HG03280 (cell line): Measurements from ENCODE around the gene XCR1.
"Not testable (repeated sequence)": the region's sequence is repeated elsewhere in the genome, so short reads cannot be mapped to it uniquely, and the experiment has no call there.

Experiments used
- ATAC-seq: cut with Tn5 transposase; IDR thresholded peaks from one replicate; pipeline ENCODE4 v1.9.1; 2021; ENCODE audit warnings: mild to moderate bottlenecking, moderate library complexity; ENCODE audit not compliant: unreplicated experiment

Gene XCR1, protein sequence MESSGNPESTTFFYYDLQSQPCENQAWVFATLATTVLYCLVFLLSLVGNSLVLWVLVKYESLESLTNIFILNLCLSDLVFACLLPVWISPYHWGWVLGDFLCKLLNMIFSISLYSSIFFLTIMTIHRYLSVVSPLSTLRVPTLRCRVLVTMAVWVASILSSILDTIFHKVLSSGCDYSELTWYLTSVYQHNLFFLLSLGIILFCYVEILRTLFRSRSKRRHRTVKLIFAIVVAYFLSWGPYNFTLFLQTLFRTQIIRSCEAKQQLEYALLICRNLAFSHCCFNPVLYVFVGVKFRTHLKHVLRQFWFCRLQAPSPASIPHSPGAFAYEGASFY

GRCh38 chr3:46027021-46027705 lies at the start of gene XCR1:
XCR1 (minus strand) TSS chr3:46027483; CDS start chr3:46021947, 5,536 bp downstream.
- ATAC-seq, result no peak

GRCh38 chr3:46076606-46077005 lies 49.3 kb upstream of the XCR1 start:
- no peak for ATAC-seq

DNA sequence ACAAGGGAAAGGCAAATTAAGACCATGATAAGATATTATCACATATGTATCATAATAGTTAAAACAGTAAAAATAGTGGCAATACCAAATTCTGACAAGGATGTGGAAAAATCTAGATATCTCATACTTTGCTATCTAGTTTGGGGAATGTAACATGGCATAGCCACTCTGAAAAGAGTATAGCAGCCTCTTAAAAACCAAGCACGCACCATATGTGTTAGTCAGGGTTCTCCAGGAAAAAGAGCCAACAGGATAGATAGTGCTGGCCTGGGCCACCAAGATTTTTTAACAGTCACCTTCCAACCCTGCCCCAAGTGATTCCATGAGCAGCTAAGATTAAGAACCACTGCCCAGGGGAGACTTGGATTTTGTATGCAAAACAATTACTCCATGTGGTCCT lies 48.5 kb upstream of the XCR1 start:
- ATAC-seq, result no peak

GRCh38 chr3:46071222-46071858 lies 44.1 kb upstream of the XCR1 start:
- no peak for ATAC-seq

GRCh38 chr3:46070595-46071093 lies 43.4 kb upstream of the XCR1 start:
- no peak for ATAC-seq

DNA sequence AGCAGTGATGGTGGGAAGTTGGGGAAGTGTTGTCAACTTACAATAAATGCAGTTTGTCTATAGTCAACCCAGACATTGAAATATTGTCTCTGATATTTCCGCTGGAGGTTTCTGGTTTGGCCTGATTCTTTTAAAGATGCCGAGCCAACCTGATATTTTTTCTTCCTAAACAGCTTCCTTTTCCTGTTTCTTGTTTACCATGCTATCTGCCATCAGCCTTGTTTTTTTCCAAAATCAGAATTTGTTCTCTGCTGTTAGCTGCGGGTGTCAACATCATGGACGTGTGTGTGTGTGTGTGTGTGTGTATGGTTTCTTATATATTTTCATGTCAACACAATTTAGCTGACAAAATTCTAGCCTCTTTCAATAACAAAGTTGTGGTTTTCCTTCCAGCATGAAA lies 41.2 kb upstream of the XCR1 start:
- ATAC-seq, result no peak

DNA sequence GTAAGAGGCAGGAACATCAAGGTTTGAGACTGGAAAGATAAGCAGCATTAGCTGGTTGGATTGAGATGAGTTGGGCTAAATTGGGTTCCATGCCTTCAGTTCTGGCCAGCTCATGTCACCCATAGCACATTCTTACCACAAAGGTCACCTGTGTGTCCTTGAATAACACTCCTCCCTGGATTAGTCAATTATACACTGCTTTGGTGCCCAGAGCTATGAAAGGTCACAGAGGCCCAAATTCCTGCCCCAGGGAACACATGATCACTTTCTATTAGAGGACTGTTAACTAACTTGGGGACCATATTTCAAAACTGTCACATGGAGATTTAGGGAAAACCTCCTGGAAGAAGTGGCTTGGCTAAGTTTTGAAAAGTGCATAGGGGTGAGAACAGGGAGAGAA lies 40.1 kb upstream of the XCR1 start:
- ATAC-seq, result no peak

DNA sequence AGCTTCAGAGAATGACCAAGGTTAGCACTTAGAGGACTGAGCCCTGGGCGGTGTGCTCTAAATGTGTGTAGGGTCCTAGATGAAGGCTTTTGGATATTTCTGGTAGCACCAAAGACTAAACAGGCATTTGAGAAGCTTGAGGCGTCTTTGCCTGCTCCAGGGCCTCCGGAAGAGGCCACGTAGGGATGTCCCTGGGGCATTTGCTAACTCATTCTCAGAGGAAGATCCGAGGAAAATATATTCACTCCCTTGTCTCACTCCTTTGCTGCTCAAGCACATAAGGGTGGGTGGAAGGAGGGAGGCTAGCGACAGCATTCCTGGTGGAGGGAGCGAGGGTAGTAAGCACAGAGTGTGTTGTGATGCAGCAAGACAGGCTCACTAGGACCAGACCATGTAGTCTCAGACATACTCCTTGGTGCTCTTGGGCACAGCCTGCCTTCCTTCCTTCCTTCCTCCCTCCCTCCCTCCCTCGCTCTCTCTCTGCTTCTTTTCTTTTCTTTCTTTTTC lies 38.5 kb upstream of the XCR1 start:
- ATAC-seq, result no peak

DNA sequence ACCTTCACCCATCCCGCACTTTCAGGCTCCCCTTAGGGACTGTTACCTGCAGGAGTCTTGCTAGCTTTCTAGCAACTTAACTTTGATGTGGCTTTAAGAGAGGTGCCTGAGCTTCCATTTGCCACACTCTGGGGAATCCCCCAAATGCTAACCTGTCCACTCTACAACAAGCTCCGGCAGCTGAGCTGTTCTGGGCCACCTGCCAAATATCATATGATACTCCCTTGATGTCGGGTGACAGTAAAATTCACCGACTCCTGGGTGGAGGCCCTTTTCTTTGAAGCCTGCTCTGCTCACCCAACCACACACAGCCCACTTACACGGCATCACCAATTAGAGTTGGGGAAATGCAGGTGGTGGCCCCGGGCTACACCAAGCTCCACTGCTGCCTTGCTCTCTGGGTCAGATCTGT lies 38.0 kb upstream of the XCR1 start:
- no peak for ATAC-seq

DNA sequence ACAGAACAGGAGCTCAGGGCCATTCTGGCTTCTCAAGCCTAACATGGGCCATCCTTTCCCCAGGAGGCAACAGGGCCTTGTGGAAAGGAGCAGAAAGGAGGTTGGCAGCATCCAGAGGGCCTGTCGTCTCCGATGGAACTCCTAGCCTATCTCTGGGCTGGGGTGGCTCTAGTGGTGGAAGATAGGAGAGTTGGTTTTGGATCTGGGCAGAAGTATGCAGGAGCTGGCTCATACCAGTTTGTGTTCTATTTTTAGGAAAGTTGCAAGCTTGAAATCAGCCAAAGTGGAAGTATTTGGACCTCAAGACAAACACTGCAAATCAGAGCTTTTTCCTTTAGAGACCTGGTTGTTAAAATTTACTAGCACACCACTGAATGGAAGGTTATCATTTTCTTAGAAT lies 35.4 kb upstream of the XCR1 start:
- no peak for ATAC-seq

- ATAC-seq, result no peak
Measured at GRCh38 chr3:46061887-46062286, 34.6 kb upstream of the XCR1 start.

- ATAC-seq, result no peak
Measured at GRCh38 chr3:46061108-46061720, 33.9 kb upstream of the XCR1 start.

DNA sequence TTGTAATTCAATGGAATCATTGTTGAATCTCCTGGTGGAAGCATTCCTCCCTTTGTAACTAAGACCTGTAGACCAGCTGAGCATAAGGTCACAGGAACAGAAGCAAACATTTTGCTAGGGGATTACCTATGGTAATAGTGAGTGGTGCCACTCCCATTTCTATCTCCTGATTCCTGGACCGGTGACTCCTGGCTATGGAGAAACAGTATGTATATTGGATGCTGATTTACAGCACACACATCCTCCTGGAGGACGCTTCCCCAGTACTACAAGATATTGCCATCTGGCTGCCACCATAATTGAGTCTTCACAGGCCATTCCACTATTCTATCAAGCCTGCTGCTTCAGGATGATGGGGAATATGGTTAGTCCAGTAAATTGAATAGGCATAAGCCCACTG lies 33.3 kb upstream of the XCR1 start:
- ATAC-seq, result no peak

DNA sequence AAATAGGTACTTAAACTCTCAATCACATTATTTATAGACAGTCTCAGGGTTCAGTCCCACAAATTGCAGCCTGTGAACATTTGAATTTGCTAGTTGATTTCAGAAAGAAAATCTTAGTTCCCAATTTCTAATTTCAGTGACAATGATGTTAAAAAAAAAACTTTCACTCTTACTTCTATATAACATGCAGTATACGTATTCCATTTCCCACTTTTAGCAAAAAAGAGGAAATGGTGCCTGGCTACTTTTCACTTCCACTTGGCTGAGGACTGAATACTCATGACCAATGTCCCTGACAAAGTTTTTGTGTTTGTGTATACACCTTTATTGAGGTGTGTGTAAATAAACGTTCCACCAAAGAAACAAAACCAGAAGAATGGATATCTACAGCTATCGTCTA lies 32.1 kb upstream of the XCR1 start:
- ATAC-seq, result no peak

GRCh38 chr3:46058981-46059380 lies 31.7 kb upstream of the XCR1 start:
- ATAC-seq, result no peak

GRCh38 chr3:46057716-46058115 lies 30.4 kb upstream of the XCR1 start:
- ATAC-seq, result no peak

GRCh38 chr3:46056686-46057085 lies 29.4 kb upstream of the XCR1 start:
- no peak for ATAC-seq

DNA sequence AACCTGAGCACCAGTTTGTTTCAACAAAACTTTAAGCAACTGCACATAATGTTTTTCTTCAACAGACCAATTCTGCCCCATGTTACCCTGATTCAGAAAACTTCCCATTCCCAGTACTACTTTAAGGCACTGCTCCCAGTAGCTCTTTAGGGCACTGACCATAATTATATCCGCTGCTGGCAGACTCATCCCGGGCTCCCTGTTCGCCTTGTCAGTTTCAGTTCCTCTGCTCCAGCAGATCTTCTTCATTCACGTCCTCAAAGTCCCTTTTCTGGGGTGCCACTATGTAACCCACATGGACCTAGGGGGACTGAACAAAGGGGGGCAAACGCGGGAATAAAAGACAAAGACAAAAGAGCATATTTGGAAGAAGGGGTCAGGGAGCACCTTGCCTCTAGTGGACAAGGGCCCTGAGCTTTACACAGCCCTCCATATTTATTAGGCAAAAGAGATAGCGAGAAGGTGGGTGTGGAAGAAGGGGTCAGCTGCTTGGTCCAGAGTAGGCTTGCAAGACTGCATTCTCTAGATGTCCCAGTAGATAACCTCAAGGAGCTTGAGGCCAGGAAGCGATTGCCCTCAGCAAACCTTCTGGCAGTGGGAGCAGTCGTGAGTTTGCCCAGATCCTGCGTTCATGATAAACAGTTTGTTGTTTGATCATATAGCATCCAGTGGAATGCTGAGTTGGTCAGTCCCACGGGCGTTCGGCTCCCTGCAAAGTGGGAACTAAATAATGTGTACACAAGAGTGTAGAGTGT lies 26.7 kb upstream of the XCR1 start:
- ATAC-seq, result not testable (repeated sequence)

GRCh38 chr3:46053265-46053664 lies 26.0 kb upstream of the XCR1 start:
- ATAC-seq, result not testable (repeated sequence)

GRCh38 chr3:46052531-46052930 lies 25.2 kb upstream of the XCR1 start:
- ATAC-seq, result no peak

DNA sequence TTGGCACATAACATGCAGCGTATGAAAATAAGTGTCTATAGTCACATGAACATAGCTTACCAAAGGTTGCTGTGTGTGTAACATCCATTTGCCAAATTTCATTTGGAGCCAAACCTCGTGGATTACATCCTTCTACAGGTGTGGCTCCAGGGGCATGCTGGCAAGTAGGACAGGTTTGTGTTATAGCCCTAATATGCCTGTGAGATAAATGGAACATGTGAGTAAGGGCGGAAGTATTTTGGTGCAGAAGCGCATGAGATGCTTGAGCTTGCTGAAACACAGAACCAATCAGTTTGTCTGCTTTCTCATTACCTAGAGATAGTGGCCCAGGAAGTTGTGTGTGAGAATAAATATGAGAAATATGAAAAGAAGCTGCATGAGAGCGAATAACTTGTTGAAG lies 21.8 kb upstream of the XCR1 start:
- no peak for ATAC-seq
